Erythroblast (primary cell): ENCODE measurements around the gene SIX2.

Experiments
- GATA1 ChIP-seq: IDR thresholded peaks from 2 replicates; pipeline ENCODE4 v1.6.1; 2011; ENCODE audit warnings: low read depth, mild to moderate bottlenecking, control low read depth, low read length, moderate library complexity
- POLR2A ChIP-seq: IDR thresholded peaks from 2 replicates; pipeline ENCODE4 v1.6.1; 2011; ENCODE audit warnings: mild to moderate bottlenecking, low read length

GRCh38 chr2:45000341-45000901, 8.8 kb downstream of the SIX2 start:
- TF ChIP-seq POLR2A: no peak
- TF ChIP-seq GATA1: no peak
